ENCODE results near the gene CAPG. TPM values are rescaled to one million over a fixed set of nuclear protein-coding genes. Genes with fewer than 3 reads are reported as not detected.

CAPG gene
- total RNA-seq, 1 experiment from 2014 or later: 117 TPM

DNA sequence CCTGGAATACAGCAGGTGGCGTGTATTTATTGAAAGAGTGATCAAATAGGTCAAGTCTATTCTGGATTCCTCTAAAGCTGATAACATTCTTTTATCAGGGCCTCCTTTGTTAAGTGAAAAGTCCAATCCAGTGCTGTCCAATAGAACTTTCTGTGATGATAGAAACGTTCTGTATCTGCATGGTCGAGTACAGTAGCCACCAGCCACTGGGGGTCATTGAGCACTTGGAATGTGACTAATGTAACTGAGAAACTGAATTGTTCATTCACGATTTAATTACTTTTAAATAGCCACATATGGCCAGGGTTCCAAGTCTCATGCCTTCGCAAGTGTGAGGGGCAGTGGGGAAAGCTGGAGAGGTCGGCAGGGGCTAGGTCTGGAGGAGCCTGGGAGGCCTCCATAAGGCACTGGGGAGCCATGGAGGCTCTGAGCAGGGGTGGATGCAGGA lies 28.9 kb upstream of the CAPG start:
- Mint-ChIP-seq H3K4me3 (no peak overlapping the region), H3K9me3 (no peaks in the 10 kb centered on the region), H3K27me3 (ENCODE audit: low read depth) (peaks cover 15% of the 10 kb centered on the region), H3K27ac (no peak overlapping the region), H3K36me3 (no peaks in the 10 kb centered on the region), H3K4me1 (peaks cover 30% of the 10 kb centered on the region)
- ChIA-PET CTCF (interaction anchor here (0.6 to 5.3 kb wide), 7 partner anchors 17 to 141 kb away, joined by 3 to 45 read pairs (median 4); partner anchors contain the start of gene SH2D6), POLR2A (interaction anchor here (0.7 to 6.1 kb wide), 4 partner anchors 15 to 601 kb away, joined by 3 to 54 read pairs (median 3); partner anchors contain the start of gene MAT2A)
- DNase-seq (ENCODE audit: low spot score) (no peak), ATAC-seq (no peak)
- TF ChIP-seq ZNF671 (CRISPR knock-in tag; IDR thresholded peaks at IDR 0.05) (no peak), KAT7 (CRISPR knock-in tag; IDR thresholded peaks at IDR 0.05; ENCODE audit: borderline replicate concordance) (no peak), HMGXB4 (CRISPR knock-in tag; IDR thresholded peaks at IDR 0.05) (no peak), HMGA2 (CRISPR knock-in tag; IDR thresholded peaks at IDR 0.05) (no peak), STAT6 (CRISPR knock-in tag; conservative IDR thresholded peaks at IDR 0.05; ENCODE audit: low read depth) (no peak), RELA (CRISPR knock-in tag; IDR thresholded peaks at IDR 0.05; ENCODE audit: borderline replicate concordance) (no peak), MYBL2 (CRISPR knock-in tag; IDR thresholded peaks at IDR 0.05) (no peak), JAZF1 (CRISPR knock-in tag; IDR thresholded peaks at IDR 0.05) (no peak), TEAD1 (CRISPR knock-in tag; IDR thresholded peaks at IDR 0.05) (no peak), SMAD3 (CRISPR knock-in tag; IDR thresholded peaks at IDR 0.05; ENCODE audit: borderline replicate concordance) (no peak), ZNF532 (CRISPR knock-in tag; IDR thresholded peaks at IDR 0.05; ENCODE audit: borderline replicate concordance) (no peak), GABPB1 (CRISPR knock-in tag; IDR thresholded peaks at IDR 0.05) (no peak), ZNF263 (CRISPR knock-in tag; IDR thresholded peaks at IDR 0.05; ENCODE audit: low read depth) (no peak), ZNF281 (CRISPR knock-in tag; IDR thresholded peaks at IDR 0.05) (no peak), USF2 (CRISPR knock-in tag; IDR thresholded peaks at IDR 0.05) (no peak), TEAD4 (CRISPR knock-in tag; IDR thresholded peaks at IDR 0.05) (no peak), GRHL2 (CRISPR knock-in tag; IDR thresholded peaks at IDR 0.05; ENCODE audit: insufficient replicate concordance, severe bottlenecking) (no peak), ZNF423 (CRISPR knock-in tag; IDR thresholded peaks at IDR 0.05) (no peak)
- TF ChIP-seq, protein P1, sequence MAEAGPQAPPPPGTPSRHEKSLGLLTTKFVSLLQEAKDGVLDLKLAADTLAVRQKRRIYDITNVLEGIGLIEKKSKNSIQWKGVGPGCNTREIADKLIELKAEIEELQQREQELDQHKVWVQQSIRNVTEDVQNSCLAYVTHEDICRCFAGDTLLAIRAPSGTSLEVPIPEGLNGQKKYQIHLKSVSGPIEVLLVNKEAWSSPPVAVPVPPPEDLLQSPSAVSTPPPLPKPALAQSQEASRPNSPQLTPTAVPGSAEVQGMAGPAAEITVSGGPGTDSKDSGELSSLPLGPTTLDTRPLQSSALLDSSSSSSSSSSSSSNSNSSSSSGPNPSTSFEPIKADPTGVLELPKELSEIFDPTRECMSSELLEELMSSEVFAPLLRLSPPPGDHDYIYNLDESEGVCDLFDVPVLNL (CRISPR knock-in tag; IDR thresholded peaks at IDR 0.05; ENCODE audit: borderline replicate concordance, low read depth): no peak
- TF ChIP-seq, protein P2, sequence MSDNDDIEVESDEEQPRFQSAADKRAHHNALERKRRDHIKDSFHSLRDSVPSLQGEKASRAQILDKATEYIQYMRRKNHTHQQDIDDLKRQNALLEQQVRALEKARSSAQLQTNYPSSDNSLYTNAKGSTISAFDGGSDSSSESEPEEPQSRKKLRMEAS (CRISPR knock-in tag; IDR thresholded peaks at IDR 0.05): no peak

All from WTC11 (cell line).